HuH-7.5 (cell line): Measurements from ENCODE around the gene TBXAS1.

Source experiments
- DNase-seq: peaks from one replicate; pipeline ENCODE4 v3.0.0; 2011; ENCODE audit warnings: low spot score

TBXAS1 gene

GRCh38 chr7:139948167-139948566 lies 119.1 kb downstream of the TBXAS1 start:
- DNase-seq: no peak

GRCh38 chr7:139948587-139949335 lies 119.7 kb downstream of the TBXAS1 start:
- DNase-seq: no peak

GRCh38 chr7:139949629-139950028 lies 120.6 kb downstream of the TBXAS1 start:
- no peak for DNase-seq

GRCh38 chr7:139950881-139951525 lies 121.9 kb downstream of the TBXAS1 start:
- DNase-seq: no peak

GRCh38 chr7:139953229-139953628 lies 124.2 kb downstream of the TBXAS1 start:
- DNase-seq: no peak

- DNase-seq: no peak
These were observed 126.2 kb downstream of the TBXAS1 start for GRCh38 chr7:139955109-139955820.

GRCh38 chr7:139958599-139959284 lies 129.7 kb downstream of the TBXAS1 start:
- no peak for DNase-seq

GRCh38 chr7:139959285-139959628 lies 130.2 kb downstream of the TBXAS1 start:
- no peak for DNase-seq

- no peak for DNase-seq
These were observed 130.7 kb downstream of the TBXAS1 start for GRCh38 chr7:139959718-139960117.

- DNase-seq: no peak
These were observed 131.1 kb downstream of the TBXAS1 start for GRCh38 chr7:139960157-139960556.

GRCh38 chr7:139965942-139966628 lies 137.0 kb downstream of the TBXAS1 start:
- DNase-seq: no peak

- DNase-seq: no peak
These were observed 137.9 kb downstream of the TBXAS1 start for GRCh38 chr7:139966949-139967348.

- no peak for DNase-seq
These were observed 139.9 kb downstream of the TBXAS1 start for GRCh38 chr7:139968931-139969330.

- no peak for DNase-seq
These were observed 143.0 kb downstream of the TBXAS1 start for GRCh38 chr7:139972029-139972428.

GRCh38 chr7:139973101-139974050 lies 144.3 kb downstream of the TBXAS1 start:
- DNase-seq: no peak

GRCh38 chr7:139974179-139974811 lies 145.2 kb downstream of the TBXAS1 start:
- no peak for DNase-seq

- no peak for DNase-seq
These were observed 147.2 kb downstream of the TBXAS1 start for GRCh38 chr7:139976055-139976837.

GRCh38 chr7:139976838-139977656 lies 148.0 kb downstream of the TBXAS1 start:
- DNase-seq: no peak

GRCh38 chr7:139981511-139981895 lies 152.4 kb downstream of the TBXAS1 start:
- no peak for DNase-seq
